PC-9 (cell line): ENCODE results near the gene MLST8. TPM values are rescaled to one million over a fixed set of nuclear protein-coding genes. Genes with fewer than 3 reads are reported as not detected.

Experiments
- BruUV-seq: library from RNA; stranded (reverse); fragments of 400-500 nt; replicated peaks from 2 replicates; lab custom pipeline; 2021; lab: Mats Ljungman, UMichigan
- CTCF ChIA-PET: fragments of 300-600 bp; sonication (Branson Sonifier 250); formaldehyde crosslinking; loops from one replicate; lab custom pipeline; 2022; ENCODE audit warnings: antibody characterized with exemption; lab: Charles Lee
- POLR2A ChIA-PET: fragments of 300-600 bp; sonication (Branson Sonifier 250); formaldehyde crosslinking; loops from one replicate; lab custom pipeline; 2022; ENCODE audit warnings: antibody characterized with exemption; ENCODE audit not compliant: unreplicated experiment; lab: Charles Lee
- DNase-seq, 2 experiments: peaks; one replicate each; pipeline versions ENCODE4 v3.0.0 to v3.0.0-alpha.2; 2015 to 2022; ENCODE audit warnings: mixed read lengths in 1 of 2
- H2AFZ ChIP-seq: fragments of 200-600 bp; sonication (generic); 2 replicates; pipeline ENCODE4 v1.8.1; 2017; ENCODE audit warnings: antibody characterized with exemption
- H3F3A ChIP-seq: fragments of 200-600 bp; sonication (generic); 2 replicates; pipeline ENCODE4 v1.8.1; 2017; ENCODE audit warnings: antibody characterized with exemption, mild to moderate bottlenecking, low read depth; ENCODE audit not compliant: insufficient read depth
- H3K27ac ChIP-seq: fragments of 200-600 bp; sonication (generic); 2 replicates; pipeline ENCODE4 v1.6.1; 2016; ENCODE audit warnings: mixed run types
- H3K27me3 ChIP-seq: fragments of 200-600 bp; sonication (generic); 2 replicates; pipeline ENCODE4 v1.6.1; 2016; ENCODE audit warnings: low read depth, mixed run types; ENCODE audit not compliant: insufficient read depth
- H3K36me3 ChIP-seq: fragments of 200-600 bp; sonication (generic); 2 replicates; pipeline ENCODE4 v1.6.1; 2016; ENCODE audit warnings: low read depth, mixed run types
- H3K4me1 ChIP-seq: fragments of 200-600 bp; sonication (generic); replicated peaks from 2 replicates; pipeline ENCODE4 v1.6.1; 2016; ENCODE audit warnings: mixed run types; ENCODE audit not compliant: insufficient read depth
- H3K4me2 ChIP-seq: fragments of 200-600 bp; sonication (generic); 2 replicates; pipeline ENCODE4 v1.6.1; 2017; ENCODE audit warnings: mixed run types
- H3K4me3 ChIP-seq: fragments of 200-600 bp; sonication (generic); 2 replicates; pipeline ENCODE4 v1.6.1; 2016; ENCODE audit warnings: mixed run types
- H3K79me2 ChIP-seq: fragments of 200-600 bp; sonication (generic); 2 replicates; pipeline ENCODE4 v1.6.1; 2017; ENCODE audit warnings: low read depth, mixed run types
- H3K9me2 ChIP-seq: fragments of 200-600 bp; sonication (generic); 2 replicates; pipeline ENCODE4 v1.8.1; 2017; ENCODE audit warnings: mild to moderate bottlenecking; ENCODE audit not compliant: insufficient read depth
- H3K9me3 ChIP-seq: fragments of 200-600 bp; sonication (generic); 2 replicates; pipeline ENCODE4 v1.8.1; 2016; ENCODE audit warnings: low read depth; ENCODE audit not compliant: insufficient read depth
- H4K20me1 ChIP-seq: fragments of 200-600 bp; sonication (generic); 2 replicates; pipeline ENCODE4 v1.8.1; 2017; ENCODE audit not compliant: insufficient read depth
- EZH2 ChIP-seq: fragments of 200-600 bp; sonication (generic); IDR thresholded peaks from 2 replicates; pipeline ENCODE4 v1.8.0; 2017; ENCODE audit warnings: antibody characterized with exemption, low read depth
- intact Hi-C: fragments of 100-400 bp; cut with micrococcal nuclease; formaldehyde crosslinking; loops from one replicate; pipeline ENCODE4 v1.10.0; 2022; ENCODE audit not compliant: unreplicated experiment
- total RNA-seq: library from RNA; stranded (reverse); gene quantifications from 2 replicates; pipeline ENCODE4 v1.2.3, GENCODE V29; 2021
- TF ChIP-seq, protein P1 (sequence below): fragments of 200-600 bp; sonication (generic); conservative IDR thresholded peaks from 2 replicates; pipeline ENCODE4 v1.6.1; 2017; ENCODE audit warnings: mixed run types, antibody characterized with exemption, mild to moderate bottlenecking, moderate library complexity

The MLST8 gene
- total RNA-seq, 1 experiment from 2014 or later: 66.3 TPM

DNA sequence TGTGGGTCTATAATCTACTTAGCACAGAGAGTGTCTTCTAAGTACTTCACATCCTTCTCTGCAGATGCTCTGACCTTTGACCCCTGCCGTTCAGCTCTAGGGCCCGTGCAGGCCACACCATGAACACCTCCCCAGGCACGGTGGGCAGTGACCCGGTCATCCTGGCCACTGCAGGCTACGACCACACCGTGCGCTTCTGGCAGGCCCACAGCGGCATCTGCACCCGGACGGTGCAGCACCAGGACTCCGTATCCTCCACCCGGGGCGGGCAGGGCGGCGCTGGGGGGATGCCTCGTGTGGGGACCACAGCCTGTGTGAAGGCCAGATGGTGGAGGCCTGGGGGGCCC lies 686 bp downstream of the MLST8 start:
- no peaks in the 10 kb centered on the region for H4K20me1 ChIP-seq
- peak overlapping the region; percentile 91 for H2AFZ ChIP-seq
- peaks cover 22% of the 10 kb centered on the region for H3K79me2 ChIP-seq
- H3K27ac ChIP-seq: peak overlapping the region; percentile 67; the same call in 1 of the 2 replicates
- peak overlapping the region; percentile 88 for H3K4me2 ChIP-seq
- ChIA-PET POLR2A (no interaction called here), CTCF (interaction anchor here (0.6 kb wide), 1 partner anchor 233 kb away, joined by 4 read pairs; no protein-coding TSS in a partner anchor)
- H3K4me3 ChIP-seq: peak overlapping the region; percentile 91
- H3F3A ChIP-seq: peaks cover 12% of the 10 kb centered on the region; the same call in 1 of the 2 replicates
- 0 out of 2 replicates have a peak, but pooled peaks cover 6% of the 10 kb centered on the region for H3K36me3 ChIP-seq
- no peak for DNase-seq
- intact Hi-C loops: no loop called here
- H3K4me1 ChIP-seq: peaks cover 15% of the 10 kb centered on the region
- no peaks in the 10 kb centered on the region for H3K9me2 ChIP-seq
- TSS peak; percentile 45 for BruUV-seq
- H3K27me3 ChIP-seq: no peaks in the 10 kb centered on the region
- TF ChIP-seq, protein P1, sequence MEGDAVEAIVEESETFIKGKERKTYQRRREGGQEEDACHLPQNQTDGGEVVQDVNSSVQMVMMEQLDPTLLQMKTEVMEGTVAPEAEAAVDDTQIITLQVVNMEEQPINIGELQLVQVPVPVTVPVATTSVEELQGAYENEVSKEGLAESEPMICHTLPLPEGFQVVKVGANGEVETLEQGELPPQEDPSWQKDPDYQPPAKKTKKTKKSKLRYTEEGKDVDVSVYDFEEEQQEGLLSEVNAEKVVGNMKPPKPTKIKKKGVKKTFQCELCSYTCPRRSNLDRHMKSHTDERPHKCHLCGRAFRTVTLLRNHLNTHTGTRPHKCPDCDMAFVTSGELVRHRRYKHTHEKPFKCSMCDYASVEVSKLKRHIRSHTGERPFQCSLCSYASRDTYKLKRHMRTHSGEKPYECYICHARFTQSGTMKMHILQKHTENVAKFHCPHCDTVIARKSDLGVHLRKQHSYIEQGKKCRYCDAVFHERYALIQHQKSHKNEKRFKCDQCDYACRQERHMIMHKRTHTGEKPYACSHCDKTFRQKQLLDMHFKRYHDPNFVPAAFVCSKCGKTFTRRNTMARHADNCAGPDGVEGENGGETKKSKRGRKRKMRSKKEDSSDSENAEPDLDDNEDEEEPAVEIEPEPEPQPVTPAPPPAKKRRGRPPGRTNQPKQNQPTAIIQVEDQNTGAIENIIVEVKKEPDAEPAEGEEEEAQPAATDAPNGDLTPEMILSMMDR: 0 out of 2 replicates have a peak, but pooled peaks have one; percentile 1
- no peak for TF ChIP-seq EZH2
- H3K9me3 ChIP-seq: no peaks in the 10 kb centered on the region

DNA sequence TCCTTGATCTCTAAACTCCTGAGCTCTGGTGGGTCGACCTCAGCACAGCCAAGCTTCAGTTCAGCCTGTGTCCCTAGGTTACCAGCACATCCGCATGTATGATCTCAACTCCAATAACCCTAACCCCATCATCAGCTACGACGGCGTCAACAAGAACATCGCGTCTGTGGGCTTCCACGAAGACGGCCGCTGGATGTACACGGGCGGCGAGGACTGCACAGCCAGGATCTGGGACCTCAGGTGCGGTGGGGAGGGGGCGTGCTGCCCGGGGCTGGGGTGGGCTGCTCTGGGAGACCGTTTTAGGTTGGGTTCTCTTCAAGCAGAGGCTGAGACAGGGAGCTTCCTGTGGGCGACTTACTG lies 1.1 kb downstream of the MLST8 start:
- intact Hi-C loops: no loop called here
- Histone ChIP-seq H3F3A (peaks cover 15% of the 10 kb centered on the region; the same call in 1 of the 2 replicates), H3K27me3 (no peaks in the 10 kb centered on the region), H4K20me1 (no peaks in the 10 kb centered on the region), H3K9me2 (no peaks in the 10 kb centered on the region), H3K9me3 (no peaks in the 10 kb centered on the region), H3K4me3 (peak overlapping the region; percentile 91), H3K4me1 (peaks cover 15% of the 10 kb centered on the region), H3K27ac (no peak overlapping the region), H3K4me2 (peak overlapping the region; percentile 88), H2AFZ (no peak overlapping the region), H3K36me3 (0 out of 2 replicates have a peak, but pooled peaks cover 6% of the 10 kb centered on the region), H3K79me2 (peaks cover 22% of the 10 kb centered on the region)
- POLR2A ChIA-PET: no interaction called here
- CTCF ChIA-PET: interaction anchor here (0.6 kb wide), 3 partner anchors 29 to 232 kb away, joined by 4 to 7 read pairs (median 4); no protein-coding TSS in a partner anchor
- no peak for DNase-seq
- no TSS peak for BruUV-seq
- TF ChIP-seq EZH2: no peak
- TF ChIP-seq, protein P1: no peak

DNA sequence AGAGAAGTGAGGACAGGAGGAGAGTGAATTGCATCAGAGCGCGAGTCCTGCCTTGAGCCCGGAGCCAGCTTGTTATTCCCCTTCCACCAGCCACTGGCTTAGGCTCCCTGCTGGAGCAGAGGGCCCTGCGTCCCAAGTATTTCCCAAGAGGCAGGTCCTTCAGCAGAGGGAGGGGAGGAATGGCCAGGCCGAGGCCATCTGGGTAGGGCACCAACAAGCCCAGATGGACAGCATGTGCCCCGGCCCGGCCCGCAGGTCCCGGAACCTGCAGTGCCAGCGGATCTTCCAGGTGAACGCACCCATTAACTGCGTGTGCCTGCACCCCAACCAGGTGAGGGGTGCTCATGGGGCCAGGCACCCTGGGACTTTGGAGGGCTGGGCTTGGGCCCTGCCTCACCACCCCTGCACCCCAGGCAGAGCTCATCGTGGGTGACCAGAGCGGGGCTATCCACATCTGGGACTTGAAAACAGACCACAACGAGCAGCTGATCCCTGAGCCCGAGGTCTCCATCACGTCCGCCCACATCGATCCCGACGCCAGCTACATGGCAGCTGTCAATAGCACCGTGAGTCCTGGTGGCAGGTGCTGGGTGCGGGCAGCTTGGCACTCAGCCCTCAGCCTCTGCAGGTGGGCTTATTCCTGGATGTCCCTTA lies 1.7 kb downstream of the MLST8 start:
- TF ChIP-seq, protein P1: no peak
- TF ChIP-seq EZH2: no peak
- Histone ChIP-seq H3K9me2 (no peaks in the 10 kb centered on the region), H2AFZ (no peak overlapping the region), H3K9me3 (no peaks in the 10 kb centered on the region), H3K4me1 (peaks cover 18% of the 10 kb centered on the region), H3K36me3 (0 out of 2 replicates have a peak, but pooled peaks cover 6% of the 10 kb centered on the region), H3K79me2 (peaks cover 22% of the 10 kb centered on the region), H3K27me3 (no peaks in the 10 kb centered on the region), H3K27ac (no peak overlapping the region), H3F3A (peaks cover 20% of the 10 kb centered on the region; the same call in 1 of the 2 replicates), H3K4me2 (peak overlapping the region; percentile 88), H4K20me1 (peaks cover 3% of the 10 kb centered on the region; the same call in 1 of the 2 replicates), H3K4me3 (peak overlapping the region; percentile 91; the same call in 1 of the 2 replicates)
- intact Hi-C loops: no loop called here
- CTCF ChIA-PET: interaction anchor here (0.6 kb wide), 3 partner anchors 29 to 232 kb away, joined by 4 to 7 read pairs (median 4); no protein-coding TSS in a partner anchor
- no TSS peak for BruUV-seq
- no peak for DNase-seq
- POLR2A ChIA-PET: no interaction called here
